ENCODE measurements around the gene STPG2.

- TF ChIP-seq CTCF (IDR thresholded peaks at IDR 0.05; ENCODE audit: low read length) (no peak), EZH2 (optimal IDR thresholded peaks at IDR 0.05; ENCODE audit: low read depth, low read length) (no peak), EZH2phosphoT487 (IDR thresholded peaks at IDR 0.05; ENCODE audit: low read length) (no peak)
Observed at GRCh38 chr4:98000940-98001339, 142.3 kb downstream of the STPG2 start.
